ENCODE measurements around the gene ZNF580.

The ZNF580 gene

DNA sequence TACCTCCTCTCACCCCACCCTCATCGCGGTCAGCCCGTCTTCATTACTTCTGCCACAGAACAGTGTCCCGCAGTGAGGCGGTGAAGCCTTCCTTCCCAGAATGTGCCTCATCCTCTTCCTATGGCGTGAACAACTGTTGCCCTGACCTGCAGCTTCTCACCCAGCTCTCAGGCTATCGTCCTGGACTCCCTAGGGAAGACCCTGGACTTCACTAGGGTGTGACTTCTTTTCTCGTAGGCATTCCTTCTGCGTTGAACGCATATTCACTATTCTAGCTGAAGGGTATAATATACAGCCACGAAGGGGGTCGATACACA, 34.4 kb upstream of the ZNF580 start:
- TF ChIP-seq, protein P1, sequence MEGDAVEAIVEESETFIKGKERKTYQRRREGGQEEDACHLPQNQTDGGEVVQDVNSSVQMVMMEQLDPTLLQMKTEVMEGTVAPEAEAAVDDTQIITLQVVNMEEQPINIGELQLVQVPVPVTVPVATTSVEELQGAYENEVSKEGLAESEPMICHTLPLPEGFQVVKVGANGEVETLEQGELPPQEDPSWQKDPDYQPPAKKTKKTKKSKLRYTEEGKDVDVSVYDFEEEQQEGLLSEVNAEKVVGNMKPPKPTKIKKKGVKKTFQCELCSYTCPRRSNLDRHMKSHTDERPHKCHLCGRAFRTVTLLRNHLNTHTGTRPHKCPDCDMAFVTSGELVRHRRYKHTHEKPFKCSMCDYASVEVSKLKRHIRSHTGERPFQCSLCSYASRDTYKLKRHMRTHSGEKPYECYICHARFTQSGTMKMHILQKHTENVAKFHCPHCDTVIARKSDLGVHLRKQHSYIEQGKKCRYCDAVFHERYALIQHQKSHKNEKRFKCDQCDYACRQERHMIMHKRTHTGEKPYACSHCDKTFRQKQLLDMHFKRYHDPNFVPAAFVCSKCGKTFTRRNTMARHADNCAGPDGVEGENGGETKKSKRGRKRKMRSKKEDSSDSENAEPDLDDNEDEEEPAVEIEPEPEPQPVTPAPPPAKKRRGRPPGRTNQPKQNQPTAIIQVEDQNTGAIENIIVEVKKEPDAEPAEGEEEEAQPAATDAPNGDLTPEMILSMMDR (IDR thresholded peaks at IDR 0.05; ENCODE audit: insufficient read depth, low read depth, low read length, missing control alignments): no peak
- peak overlapping the region; percentile 90 for H3K4me3 ChIP-seq (ENCODE audit: low read depth, low read length)
- no peak for DNase-seq (ENCODE audit: low read depth)

DNA sequence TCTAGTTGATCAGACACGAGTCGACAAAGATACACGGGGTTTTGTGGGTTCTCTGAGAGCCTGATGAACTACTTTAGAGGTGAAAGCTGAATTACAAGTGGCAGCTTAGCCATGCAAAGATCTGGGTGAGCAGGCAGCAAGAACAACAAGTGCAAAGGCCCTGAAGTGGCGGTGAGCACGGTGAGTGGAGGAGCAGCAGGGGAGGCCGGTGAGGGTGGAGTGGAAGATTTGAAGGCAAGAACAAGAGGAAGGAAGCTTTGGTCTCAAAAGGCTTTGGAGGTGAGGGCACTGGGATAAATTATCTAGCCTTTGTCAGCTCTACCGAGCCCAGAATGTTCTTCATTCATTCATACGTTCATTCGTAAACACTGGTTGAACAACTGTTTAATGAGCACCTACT, 34.0 kb upstream of the ZNF580 start:
- DNase-seq (ENCODE audit: low read depth): no peak
- TF ChIP-seq, protein P1 (IDR thresholded peaks at IDR 0.05; ENCODE audit: insufficient read depth, low read depth, low read length, missing control alignments): no peak
- H3K4me3 ChIP-seq (ENCODE audit: low read depth, low read length): peak overlapping the region; percentile 90

DNA sequence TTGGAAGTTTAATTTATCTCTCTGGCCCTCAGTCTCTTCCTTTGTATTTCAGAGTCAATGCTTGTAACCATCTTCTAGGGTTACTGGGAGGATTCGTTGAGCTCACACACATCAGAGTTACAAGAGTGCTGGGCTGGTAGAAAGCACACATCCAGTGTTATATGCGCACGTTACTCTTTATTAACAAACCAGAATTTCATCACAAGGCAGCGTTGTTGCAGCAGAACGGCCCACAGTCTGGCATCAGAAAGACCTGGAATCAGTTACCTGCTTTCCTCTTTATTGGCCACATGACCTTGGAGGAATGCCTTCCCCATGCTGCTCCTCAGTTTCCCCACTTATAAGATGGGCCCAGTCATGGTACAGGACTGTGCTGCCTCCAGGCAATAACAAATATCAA, 31.5 kb upstream of the ZNF580 start:
- H3K4me3 ChIP-seq (ENCODE audit: low read depth, low read length): no peak overlapping the region
- TF ChIP-seq, protein P1 (IDR thresholded peaks at IDR 0.05; ENCODE audit: insufficient read depth, low read depth, low read length, missing control alignments): no peak
- DNase-seq (ENCODE audit: low read depth): no peak

DNA sequence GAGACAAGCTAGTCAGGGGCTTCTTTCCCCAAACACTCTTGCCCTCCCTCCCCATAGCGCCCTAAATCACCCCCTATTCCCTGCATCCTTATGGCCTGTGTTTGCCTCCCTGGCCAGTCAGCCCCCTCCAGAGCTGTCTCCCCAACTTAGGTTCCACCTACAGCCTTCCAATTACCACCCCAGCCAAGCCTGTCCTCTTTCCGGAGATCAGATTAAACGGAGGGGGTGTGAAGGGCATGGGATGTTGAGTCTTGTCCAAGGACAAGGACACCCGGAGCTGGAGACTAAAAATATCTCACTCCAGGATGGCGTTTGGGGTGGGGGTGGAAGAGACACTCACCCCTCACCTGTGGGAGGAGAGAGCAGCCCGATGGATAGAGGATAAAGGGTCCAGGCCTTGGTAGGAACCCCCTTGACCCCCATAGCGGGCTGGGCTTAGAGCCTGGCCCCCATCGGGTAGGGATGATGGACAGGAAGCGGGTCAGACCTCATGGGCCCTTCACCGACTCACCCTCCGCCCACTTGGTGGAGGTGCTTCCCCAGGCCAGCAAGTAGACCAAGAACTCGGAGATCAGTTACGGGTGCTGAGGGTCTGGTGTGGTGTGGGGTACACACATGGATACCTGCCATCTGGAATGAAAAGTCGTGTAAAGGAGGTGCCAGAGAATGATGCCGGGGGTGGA, 29.4 kb upstream of the ZNF580 start:
- TF ChIP-seq, protein P1 (IDR thresholded peaks at IDR 0.05; ENCODE audit: insufficient read depth, low read depth, low read length, missing control alignments): no peak
- H3K4me3 ChIP-seq (ENCODE audit: low read depth, low read length): no peak overlapping the region
- no peak for DNase-seq (ENCODE audit: low read depth)

DNA sequence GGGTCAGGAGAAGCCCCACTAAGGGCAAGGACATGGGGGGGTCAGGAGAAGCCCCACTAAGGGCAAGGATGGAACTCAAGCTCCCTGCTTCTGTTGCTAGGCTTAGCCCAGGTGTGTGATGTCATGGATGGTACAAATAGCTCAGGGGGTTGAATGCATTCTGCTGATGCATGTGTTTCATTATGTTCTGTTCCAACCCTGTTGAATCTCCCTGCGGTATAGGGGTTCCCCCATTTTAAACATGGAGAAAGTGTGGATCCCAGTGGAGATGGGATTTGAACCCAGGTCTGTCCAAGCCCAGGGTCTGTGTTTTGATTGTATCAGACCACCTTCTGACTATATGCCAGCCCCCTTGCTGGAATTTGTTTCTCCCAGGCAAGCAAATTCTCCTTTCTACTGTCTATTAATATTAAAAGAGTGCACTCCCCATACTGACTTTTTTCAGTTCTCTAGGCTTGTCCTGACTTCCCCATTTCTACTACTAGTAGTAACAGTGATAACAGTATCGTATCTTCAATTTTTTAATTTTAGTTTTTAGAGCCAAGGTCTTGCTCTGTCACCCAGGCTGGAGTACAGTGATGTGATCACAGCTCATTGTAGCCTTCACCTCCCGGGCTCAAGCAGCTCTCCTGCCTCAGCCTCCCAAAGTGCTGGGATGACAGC, 28.7 kb upstream of the ZNF580 start:
- no peak overlapping the region for H3K4me3 ChIP-seq (ENCODE audit: low read depth, low read length)
- TF ChIP-seq, protein P1 (IDR thresholded peaks at IDR 0.05; ENCODE audit: insufficient read depth, low read depth, low read length, missing control alignments): no peak
- DNase-seq (ENCODE audit: low read depth): no peak

DNA sequence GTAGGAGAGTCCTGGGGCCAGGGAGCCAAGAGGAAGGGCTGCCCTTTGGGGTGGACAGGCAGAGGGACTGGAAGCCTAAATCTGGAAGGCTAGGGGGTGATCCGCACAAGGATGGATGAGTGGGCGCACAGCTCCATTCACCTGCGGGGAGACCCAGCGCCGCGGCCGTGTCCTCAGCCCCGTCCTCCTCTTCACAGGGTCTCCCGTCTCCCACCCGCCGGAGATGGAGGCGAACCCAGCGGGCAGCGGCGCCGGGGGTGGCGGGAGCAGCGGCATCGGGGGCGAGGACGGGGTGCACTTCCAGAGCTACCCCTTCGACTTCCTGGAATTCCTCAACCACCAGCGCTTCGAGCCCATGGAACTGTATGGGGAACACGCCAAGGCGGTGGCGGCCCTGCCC, 27.4 kb upstream of the ZNF580 start:
- DNase-seq (ENCODE audit: low read depth): no peak
- no peak overlapping the region for H3K4me3 ChIP-seq (ENCODE audit: low read depth, low read length)
- TF ChIP-seq, protein P1 (IDR thresholded peaks at IDR 0.05; ENCODE audit: insufficient read depth, low read depth, low read length, missing control alignments): no peak
